ENCODE measurements around the gene DYRK1A. TPM values are rescaled to one million over a fixed set of nuclear protein-coding genes. Genes with fewer than 3 reads are reported as not detected.

Gene DYRK1A
- total and polyA plus RNA-seq, 2 of the 13 experiments (the other 11 are each of a cell fraction or from before 2014, with no cell fraction given), result 24.6 to 34.2 TPM

GRCh38 chr21:37365517-37366481 is 774 bp upstream of the DYRK1A start (continued):
- peak; percentile 48; the same call in 1 of the 2 replicates for TF ChIP-seq MYPOP (CRISPR knock-in tag; IDR thresholded peaks at IDR 0.05)
- TF ChIP-seq PAWR (CRISPR knock-in tag; IDR thresholded peaks at IDR 0.05; ENCODE audit: borderline replicate concordance), result no peak
- TF ChIP-seq SCMH1 (CRISPR knock-in tag; IDR thresholded peaks at IDR 0.05; ENCODE audit: borderline replicate concordance), result no peak
- no peak for TF ChIP-seq ZNF24 (IDR thresholded peaks at IDR 0.05)
- no peak for TF ChIP-seq NR1H2 (CRISPR knock-in tag; IDR thresholded peaks at IDR 0.05; ENCODE audit: borderline replicate concordance, low read depth)
- TF ChIP-seq GFI1 (CRISPR knock-in tag; IDR thresholded peaks at IDR 0.05; ENCODE audit: borderline replicate concordance), result no peak
- TF ChIP-seq, protein P1, sequence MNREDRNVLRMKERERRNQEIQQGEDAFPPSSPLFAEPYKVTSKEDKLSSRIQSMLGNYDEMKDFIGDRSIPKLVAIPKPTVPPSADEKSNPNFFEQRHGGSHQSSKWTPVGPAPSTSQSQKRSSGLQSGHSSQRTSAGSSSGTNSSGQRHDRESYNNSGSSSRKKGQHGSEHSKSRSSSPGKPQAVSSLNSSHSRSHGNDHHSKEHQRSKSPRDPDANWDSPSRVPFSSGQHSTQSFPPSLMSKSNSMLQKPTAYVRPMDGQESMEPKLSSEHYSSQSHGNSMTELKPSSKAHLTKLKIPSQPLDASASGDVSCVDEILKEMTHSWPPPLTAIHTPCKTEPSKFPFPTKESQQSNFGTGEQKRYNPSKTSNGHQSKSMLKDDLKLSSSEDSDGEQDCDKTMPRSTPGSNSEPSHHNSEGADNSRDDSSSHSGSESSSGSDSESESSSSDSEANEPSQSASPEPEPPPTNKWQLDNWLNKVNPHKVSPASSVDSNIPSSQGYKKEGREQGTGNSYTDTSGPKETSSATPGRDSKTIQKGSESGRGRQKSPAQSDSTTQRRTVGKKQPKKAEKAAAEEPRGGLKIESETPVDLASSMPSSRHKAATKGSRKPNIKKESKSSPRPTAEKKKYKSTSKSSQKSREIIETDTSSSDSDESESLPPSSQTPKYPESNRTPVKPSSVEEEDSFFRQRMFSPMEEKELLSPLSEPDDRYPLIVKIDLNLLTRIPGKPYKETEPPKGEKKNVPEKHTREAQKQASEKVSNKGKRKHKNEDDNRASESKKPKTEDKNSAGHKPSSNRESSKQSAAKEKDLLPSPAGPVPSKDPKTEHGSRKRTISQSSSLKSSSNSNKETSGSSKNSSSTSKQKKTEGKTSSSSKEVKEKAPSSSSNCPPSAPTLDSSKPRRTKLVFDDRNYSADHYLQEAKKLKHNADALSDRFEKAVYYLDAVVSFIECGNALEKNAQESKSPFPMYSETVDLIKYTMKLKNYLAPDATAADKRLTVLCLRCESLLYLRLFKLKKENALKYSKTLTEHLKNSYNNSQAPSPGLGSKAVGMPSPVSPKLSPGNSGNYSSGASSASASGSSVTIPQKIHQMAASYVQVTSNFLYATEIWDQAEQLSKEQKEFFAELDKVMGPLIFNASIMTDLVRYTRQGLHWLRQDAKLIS (CRISPR knock-in tag; IDR thresholded peaks at IDR 0.05), result no peak
- TF ChIP-seq KAT7 (CRISPR knock-in tag; IDR thresholded peaks at IDR 0.05; ENCODE audit: borderline replicate concordance), result peak; percentile 69; the same call in 1 of the 2 replicates
- TF ChIP-seq NCOA5 (CRISPR knock-in tag; IDR thresholded peaks at IDR 0.05), result no peak
- TF ChIP-seq ZNF30 (CRISPR knock-in tag; IDR thresholded peaks at IDR 0.05), result no peak
- no peak for TF ChIP-seq ZNF367 (CRISPR knock-in tag; IDR thresholded peaks at IDR 0.05; ENCODE audit: borderline replicate concordance)
- 0 out of 2 replicates have a peak, but pooled peaks have one; percentile 16 for TF ChIP-seq ZNF501 (CRISPR knock-in tag; IDR thresholded peaks at IDR 0.05)
- no peak for TF ChIP-seq ZNF761 (CRISPR knock-in tag; conservative IDR thresholded peaks at IDR 0.05)
- TF ChIP-seq, protein P2, sequence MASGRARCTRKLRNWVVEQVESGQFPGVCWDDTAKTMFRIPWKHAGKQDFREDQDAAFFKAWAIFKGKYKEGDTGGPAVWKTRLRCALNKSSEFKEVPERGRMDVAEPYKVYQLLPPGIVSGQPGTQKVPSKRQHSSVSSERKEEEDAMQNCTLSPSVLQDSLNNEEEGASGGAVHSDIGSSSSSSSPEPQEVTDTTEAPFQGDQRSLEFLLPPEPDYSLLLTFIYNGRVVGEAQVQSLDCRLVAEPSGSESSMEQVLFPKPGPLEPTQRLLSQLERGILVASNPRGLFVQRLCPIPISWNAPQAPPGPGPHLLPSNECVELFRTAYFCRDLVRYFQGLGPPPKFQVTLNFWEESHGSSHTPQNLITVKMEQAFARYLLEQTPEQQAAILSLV (CRISPR knock-in tag; IDR thresholded peaks at IDR 0.05; ENCODE audit: borderline replicate concordance), result no peak; the same call in 1 of the 2 replicates
- TF ChIP-seq, protein P3, sequence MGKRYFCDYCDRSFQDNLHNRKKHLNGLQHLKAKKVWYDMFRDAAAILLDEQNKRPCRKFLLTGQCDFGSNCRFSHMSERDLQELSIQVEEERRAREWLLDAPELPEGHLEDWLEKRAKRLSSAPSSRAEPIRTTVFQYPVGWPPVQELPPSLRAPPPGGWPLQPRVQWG (CRISPR knock-in tag; IDR thresholded peaks at IDR 0.05; ENCODE audit: borderline replicate concordance, low read depth), result no peak
- TF ChIP-seq THRA (CRISPR knock-in tag; IDR thresholded peaks at IDR 0.05; ENCODE audit: borderline replicate concordance), result no peak
- TF ChIP-seq HOMEZ (CRISPR knock-in tag; IDR thresholded peaks at IDR 0.05; ENCODE audit: low read depth), result no peak
- 0 out of 2 replicates have a peak, but pooled peaks have one; percentile 58 for TF ChIP-seq SRY (CRISPR knock-in tag; IDR thresholded peaks at IDR 0.05)
